ENCODE measurements around the gene CABYR.

CABYR gene

DNA sequence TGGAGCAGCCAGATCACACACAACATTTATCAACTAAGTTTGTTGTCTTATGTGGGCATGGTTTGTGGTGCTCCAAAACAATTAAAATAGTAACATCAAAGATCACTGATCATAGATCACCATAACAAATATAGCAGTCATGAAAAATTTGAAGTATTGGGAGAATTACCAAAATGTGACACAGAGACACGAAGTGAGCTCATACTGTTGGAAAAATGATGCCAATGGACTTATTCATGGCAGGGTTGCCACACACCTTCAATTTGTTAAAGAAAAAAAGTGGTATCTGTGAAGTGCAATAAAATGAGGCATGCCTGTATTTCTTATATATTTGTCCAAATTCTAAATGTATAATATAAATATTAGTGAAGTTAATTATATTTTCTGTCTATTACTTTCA lies 42.9 kb upstream of the CABYR start:
- Histone ChIP-seq H3K36me3 (no peaks in the 10 kb centered on the region; the same call in 1 of the 2 replicates), H3K9me3 (ENCODE audit: severe bottlenecking) (no peaks in the 10 kb centered on the region), H3K4me3 (ENCODE audit: low read depth, low read length) (no peak overlapping the region), H3K27ac (no peak overlapping the region), H3K27me3 (ENCODE audit: insufficient read depth, low read depth, severe bottlenecking) (no peaks in the 10 kb centered on the region)
- TF ChIP-seq, protein P1, sequence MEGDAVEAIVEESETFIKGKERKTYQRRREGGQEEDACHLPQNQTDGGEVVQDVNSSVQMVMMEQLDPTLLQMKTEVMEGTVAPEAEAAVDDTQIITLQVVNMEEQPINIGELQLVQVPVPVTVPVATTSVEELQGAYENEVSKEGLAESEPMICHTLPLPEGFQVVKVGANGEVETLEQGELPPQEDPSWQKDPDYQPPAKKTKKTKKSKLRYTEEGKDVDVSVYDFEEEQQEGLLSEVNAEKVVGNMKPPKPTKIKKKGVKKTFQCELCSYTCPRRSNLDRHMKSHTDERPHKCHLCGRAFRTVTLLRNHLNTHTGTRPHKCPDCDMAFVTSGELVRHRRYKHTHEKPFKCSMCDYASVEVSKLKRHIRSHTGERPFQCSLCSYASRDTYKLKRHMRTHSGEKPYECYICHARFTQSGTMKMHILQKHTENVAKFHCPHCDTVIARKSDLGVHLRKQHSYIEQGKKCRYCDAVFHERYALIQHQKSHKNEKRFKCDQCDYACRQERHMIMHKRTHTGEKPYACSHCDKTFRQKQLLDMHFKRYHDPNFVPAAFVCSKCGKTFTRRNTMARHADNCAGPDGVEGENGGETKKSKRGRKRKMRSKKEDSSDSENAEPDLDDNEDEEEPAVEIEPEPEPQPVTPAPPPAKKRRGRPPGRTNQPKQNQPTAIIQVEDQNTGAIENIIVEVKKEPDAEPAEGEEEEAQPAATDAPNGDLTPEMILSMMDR (IDR thresholded peaks at IDR 0.05; ENCODE audit: low read depth, low read length) = no peak
- no peak for DNase-seq

DNA sequence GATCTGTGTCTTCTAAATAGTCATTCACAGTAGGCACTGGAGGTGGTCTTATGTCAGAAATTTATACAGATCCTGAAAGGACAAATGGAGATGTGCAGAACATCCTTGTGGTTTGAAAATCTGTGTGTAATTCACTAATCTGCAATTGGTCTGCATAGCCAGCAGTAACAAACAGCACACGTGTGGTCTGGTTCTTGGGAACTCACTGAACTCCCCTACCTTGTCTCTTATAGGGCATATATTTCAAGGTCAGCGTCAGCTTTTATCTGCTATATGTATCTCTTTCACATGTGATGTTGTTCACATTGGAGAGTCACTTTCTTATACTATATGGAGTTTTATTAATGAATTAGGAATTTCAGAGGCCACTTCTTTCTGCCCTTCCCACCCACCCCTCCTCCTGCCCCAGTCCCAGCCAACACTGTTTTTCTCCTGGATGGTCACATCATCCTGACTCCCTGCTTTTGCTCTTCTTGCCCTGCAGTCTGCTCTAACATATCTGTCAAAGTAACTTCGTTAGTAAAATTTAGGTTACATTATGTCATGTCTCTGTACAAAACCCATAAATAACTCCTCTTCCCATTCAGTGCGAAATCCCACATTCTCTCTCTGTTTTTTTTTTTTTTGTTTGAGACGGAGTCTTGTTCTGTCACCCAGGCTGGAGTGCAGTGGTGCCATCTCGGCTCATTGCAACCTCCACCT lies 35.4 kb upstream of the CABYR start:
- Histone ChIP-seq H3K9me3 (ENCODE audit: severe bottlenecking) (no peaks in the 10 kb centered on the region), H3K27me3 (ENCODE audit: insufficient read depth, low read depth, severe bottlenecking) (no peaks in the 10 kb centered on the region), H3K4me3 (ENCODE audit: low read depth, low read length) (no peak overlapping the region), H3K36me3 (no peaks in the 10 kb centered on the region), H3K27ac (no peak overlapping the region)
- no peak for DNase-seq
- TF ChIP-seq, protein P1 (IDR thresholded peaks at IDR 0.05; ENCODE audit: low read depth, low read length) = no peak

DNA sequence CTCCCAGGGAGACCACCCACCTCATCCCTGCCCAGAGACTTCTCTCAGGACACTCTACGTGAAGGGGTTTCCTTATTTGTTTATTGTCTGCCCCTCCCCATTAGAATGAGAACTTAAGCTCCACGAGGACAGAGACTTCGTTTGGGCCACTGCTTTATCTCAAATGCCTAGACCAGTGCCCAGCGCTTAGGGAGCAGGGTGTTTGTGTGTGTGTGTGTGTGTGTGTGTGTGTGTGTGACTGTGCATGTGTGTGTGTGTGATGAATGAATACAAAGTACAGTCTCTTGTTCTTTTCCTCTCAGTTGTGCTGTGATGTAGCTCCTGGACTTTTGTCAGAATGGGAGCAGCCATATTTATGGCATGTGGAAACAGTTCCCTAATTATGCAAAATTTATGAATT lies 34.4 kb upstream of the CABYR start:
- no peak overlapping the region for H3K27ac ChIP-seq
- H3K36me3 ChIP-seq = no peaks in the 10 kb centered on the region
- no peak overlapping the region for H3K4me3 ChIP-seq (ENCODE audit: low read depth, low read length)
- no peaks in the 10 kb centered on the region for H3K9me3 ChIP-seq (ENCODE audit: severe bottlenecking)
- H3K27me3 ChIP-seq (ENCODE audit: insufficient read depth, low read depth, severe bottlenecking) = no peaks in the 10 kb centered on the region
- TF ChIP-seq, protein P1 (IDR thresholded peaks at IDR 0.05; ENCODE audit: low read depth, low read length) = no peak
- DNase-seq = no peak

DNA sequence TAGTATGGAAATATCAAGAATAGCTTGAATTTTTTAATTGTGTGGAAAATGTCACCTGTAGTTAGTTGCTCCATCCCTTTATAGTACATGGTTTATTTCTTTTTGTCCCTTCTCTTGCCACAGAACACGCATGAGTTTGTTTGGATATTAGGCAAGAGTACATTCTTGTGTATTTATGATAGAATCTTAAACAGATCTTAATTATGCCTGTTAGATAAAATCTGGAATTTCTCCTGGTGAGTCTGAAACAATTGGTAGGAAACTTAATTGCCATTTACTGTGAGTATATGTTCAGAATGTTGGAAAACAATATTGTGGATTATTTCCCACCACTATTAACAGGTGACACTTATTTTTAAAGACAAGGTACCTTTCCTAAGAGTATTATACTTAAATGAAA lies 30.2 kb upstream of the CABYR start:
- H3K27me3 ChIP-seq (ENCODE audit: insufficient read depth, low read depth, severe bottlenecking) = no peaks in the 10 kb centered on the region
- TF ChIP-seq, protein P1 (IDR thresholded peaks at IDR 0.05; ENCODE audit: low read depth, low read length) = no peak
- no peaks in the 10 kb centered on the region for H3K9me3 ChIP-seq (ENCODE audit: severe bottlenecking)
- no peaks in the 10 kb centered on the region for H3K36me3 ChIP-seq
- H3K4me3 ChIP-seq (ENCODE audit: low read depth, low read length) = no peak overlapping the region
- no peak for DNase-seq
- H3K27ac ChIP-seq = no peak overlapping the region

DNA sequence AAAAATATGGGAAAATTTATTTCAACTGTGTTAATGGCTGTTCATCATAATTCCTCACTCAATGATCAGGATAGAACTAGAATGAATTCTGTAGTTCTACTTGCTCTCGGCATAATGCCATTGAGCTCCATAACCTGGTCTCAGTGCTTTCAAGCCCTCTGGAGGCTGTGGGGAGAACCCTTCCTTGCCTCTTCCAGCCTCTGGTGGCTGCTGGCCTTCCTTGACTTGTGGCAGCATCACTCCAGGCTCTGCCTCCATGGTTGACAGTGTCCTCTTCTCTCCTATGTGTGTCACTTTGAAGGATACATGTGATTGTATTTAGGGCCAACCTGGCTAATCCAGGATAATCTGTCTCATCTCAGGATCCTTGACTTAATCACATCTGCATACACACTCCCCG lies 26.9 kb upstream of the CABYR start:
- Histone ChIP-seq H3K4me3 (ENCODE audit: low read depth, low read length) (no peak overlapping the region), H3K36me3 (no peaks in the 10 kb centered on the region; the same call in 1 of the 2 replicates), H3K9me3 (ENCODE audit: severe bottlenecking) (no peaks in the 10 kb centered on the region), H3K27me3 (ENCODE audit: insufficient read depth, low read depth, severe bottlenecking) (no peaks in the 10 kb centered on the region), H3K27ac (no peak overlapping the region)
- TF ChIP-seq, protein P1 (IDR thresholded peaks at IDR 0.05; ENCODE audit: low read depth, low read length) = peak; percentile 38; the same call in 1 of the 2 replicates
- peak; percentile 80 for DNase-seq

DNA sequence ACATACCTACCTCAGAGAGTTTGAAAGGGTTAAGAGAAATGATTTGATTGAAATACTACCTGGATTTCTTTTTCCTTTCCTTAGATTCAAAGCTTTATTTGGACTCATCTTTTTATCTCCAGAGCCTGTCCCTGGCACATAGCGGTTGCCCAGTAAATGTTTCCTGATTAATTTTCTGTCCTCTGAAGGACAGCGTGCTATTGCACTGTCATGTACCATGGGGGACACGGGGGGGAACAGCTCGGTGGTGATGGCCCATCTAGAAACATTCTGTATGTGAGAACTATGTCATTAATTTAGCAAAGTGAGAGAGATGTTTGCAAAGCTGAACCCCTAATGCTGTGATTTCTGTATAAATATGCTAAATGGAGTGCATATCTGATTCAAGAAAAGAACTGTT lies 26.4 kb upstream of the CABYR start:
- H3K27me3 ChIP-seq (ENCODE audit: insufficient read depth, low read depth, severe bottlenecking) = no peaks in the 10 kb centered on the region
- H3K27ac ChIP-seq = no peak overlapping the region
- H3K4me3 ChIP-seq (ENCODE audit: low read depth, low read length) = no peak overlapping the region
- DNase-seq = no peak
- no peaks in the 10 kb centered on the region for H3K9me3 ChIP-seq (ENCODE audit: severe bottlenecking)
- no peaks in the 10 kb centered on the region; the same call in 1 of the 2 replicates for H3K36me3 ChIP-seq
- TF ChIP-seq, protein P1 (IDR thresholded peaks at IDR 0.05; ENCODE audit: low read depth, low read length) = no peak

Measured in WERI-Rb-1 (cell line).